GM18909 (cell line): ENCODE results near the gene FAM204A.

Source experiments
- ATAC-seq: cut with Tn5 transposase; IDR thresholded peaks from one replicate; pipeline ENCODE4 v1.9.1; 2021; ENCODE audit warnings: mild to moderate bottlenecking; ENCODE audit not compliant: unreplicated experiment, poor library complexity

FAM204A gene

DNA sequence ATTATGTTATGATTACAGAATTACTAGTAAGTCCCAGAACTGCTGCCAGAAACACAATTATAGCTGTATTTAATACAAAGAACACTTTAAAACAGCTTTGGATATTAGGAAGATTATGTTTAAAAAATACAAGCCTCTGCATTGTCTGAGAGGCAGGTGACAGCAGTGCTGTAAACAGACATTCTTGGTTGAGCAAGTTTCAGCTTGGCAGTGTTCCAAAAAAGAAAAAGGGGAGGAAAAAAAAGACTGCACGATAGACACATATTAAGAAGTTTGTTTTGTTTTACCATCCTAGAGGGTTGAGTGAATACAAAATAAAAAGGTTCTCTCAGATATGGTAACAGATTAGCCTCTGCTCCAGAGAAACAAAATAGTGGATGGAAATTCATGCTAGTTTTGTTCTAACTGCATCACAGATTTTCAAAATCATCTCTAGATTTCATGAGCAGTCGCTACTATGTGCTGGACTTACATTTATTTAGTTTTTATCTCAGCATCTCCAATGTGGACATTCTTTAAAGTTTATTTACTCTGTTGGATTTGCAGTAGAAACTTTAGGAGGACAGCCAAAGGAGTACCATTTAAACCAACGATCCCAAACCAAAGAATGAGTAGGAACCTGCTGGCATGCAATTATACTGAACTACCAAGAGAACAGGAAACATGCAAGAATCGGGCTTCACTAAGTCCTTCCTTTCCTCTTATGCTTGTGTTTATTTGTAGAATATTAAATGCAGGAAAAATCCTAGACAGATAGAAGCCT lies 9.0 kb downstream of the FAM204A start:
- no peak for ATAC-seq

- ATAC-seq: peak; percentile 80
Measured at GRCh38 chr10:118332236-118332635, 9.9 kb downstream of the FAM204A start.

DNA sequence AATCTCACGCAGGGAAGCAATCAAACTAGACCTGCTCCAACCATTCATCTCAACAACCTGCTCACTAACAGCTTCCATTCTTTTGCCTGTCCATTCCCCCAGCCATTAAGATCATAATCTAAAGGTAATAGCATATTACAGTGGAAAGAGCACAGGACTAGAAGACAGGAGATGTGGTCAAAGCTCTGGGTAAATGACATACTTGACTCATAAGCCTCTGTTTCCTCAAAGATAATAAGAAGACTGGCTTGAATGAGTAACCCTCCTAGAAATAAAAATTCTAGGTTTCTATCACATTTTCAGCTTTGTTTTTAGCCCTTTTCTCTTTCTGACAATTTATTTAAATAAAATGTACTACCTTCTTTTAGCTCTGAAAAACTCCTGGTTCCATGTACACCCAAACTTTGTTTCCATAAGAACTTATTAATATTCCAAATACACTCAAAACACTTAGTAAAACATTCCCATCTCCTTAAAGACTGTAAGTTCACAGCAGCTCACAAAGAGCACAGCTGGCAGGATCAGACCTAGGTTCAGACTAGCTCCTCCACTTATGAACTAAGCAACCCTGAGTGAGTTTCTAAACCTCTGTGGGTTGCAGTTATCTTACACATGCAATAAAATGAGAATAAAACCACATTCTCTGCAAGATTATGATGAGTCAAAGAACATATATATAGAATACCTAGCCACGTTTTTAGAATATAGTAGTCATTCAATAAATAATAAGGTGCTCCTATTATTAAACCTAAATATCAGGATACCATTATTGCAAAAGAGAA lies 11.6 kb downstream of the FAM204A start:
- no peak for ATAC-seq

- no peak for ATAC-seq
Measured at GRCh38 chr10:118324140-118324539, 18.0 kb downstream of the FAM204A start.

- ATAC-seq: no peak
Measured at GRCh38 chr10:118321724-118322575, 20.2 kb downstream of the FAM204A start.

DNA sequence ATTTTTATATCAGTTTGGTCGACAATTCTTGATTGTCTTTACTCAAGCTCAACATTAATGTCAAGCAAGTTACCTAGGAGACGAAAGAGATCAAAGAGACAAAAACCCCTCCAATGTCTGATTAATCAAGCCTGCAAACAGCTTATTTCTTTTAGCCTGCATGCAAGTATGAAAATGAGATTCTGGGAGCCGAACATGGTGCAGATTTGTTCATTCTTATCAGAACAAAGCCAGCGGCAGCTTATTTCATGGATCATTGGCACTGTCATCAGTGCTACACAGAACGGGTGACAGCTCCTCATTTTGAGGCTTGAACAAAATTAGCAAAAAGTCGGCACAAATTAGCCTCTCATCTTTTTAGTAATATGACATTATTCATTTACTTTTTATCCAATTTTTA lies 26.5 kb downstream of the FAM204A start:
- ATAC-seq: no peak

DNA sequence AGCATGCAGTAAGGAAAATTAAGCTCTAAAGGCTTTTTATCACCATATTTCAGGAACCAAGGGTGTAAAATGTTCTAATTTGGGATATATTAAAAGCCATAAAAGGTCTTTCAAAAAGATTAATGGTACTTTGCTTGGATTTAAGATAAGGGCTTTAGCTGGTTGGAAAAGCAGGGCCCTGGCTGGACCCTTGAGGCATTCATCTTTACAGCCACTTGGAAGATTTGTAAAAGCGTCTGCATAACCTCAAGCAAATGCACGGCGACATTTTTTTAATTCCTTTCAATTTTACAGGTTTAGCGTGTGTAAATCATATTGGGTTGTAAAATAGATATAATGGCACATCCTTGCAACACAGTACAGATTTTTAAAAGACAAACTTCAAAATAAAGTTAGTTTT lies 27.2 kb downstream of the FAM204A start:
- no peak for ATAC-seq

DNA sequence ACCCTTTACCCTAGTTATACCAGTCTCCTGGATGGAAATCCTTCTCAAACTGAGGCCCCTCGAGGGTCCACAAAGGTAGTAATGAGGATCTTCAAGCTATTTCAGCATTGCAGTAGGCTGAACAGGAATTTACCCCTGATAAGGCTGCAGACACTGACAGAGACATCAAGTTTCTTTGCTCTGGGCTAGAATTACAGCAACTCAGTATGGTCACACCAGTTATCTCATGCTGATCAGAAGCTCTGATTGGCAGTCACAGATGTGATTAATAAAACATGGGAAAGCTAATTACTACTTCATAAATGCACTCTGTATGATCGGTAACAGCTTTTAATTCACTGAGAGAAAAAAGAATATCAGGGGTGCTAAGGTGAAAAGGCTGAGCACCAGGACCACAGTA lies 30.6 kb downstream of the FAM204A start:
- ATAC-seq: no peak

DNA sequence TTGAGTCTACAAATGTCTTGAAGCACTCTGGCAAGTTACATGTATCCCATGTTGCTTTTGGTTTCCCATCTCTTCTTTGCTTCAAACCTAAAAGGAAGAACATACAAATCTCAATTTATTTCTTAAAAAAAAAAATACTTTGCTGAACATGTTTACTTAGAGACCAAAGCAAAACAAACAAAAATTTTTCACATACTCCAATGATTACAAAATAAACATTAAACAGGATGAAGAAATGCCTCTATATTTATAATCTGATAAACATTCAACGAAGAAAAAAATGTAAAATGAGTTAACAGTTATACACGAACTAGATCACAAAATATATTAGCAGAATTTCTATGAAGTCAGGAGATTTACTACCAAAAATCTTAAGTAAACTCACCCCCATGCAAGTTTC lies 31.3 kb downstream of the FAM204A start:
- ATAC-seq: no peak

GRCh38 chr10:118309911-118310310 lies 32.2 kb downstream of the FAM204A start:
- ATAC-seq: no peak

DNA sequence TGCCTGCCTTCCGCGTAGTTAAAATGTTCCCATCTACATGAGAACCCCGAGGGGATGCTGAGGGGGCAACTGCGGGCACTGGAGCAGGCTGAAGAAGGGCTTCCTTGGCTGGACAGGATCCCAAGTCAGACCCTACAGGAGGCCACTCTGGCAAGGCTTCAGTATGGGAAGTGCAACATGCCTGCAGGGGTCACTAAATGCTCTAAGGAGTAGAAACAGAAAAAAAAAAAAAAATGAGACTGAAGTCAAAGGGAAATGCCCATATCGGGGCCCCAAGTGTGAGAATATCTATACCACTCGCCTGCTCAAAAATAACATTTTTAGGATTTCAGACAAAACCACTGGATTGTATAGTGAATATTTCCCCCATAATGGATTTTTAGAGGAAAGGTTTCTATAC lies 33.5 kb downstream of the FAM204A start:
- no peak for ATAC-seq

- ATAC-seq: no peak
Measured at GRCh38 chr10:118307859-118308258, 34.3 kb downstream of the FAM204A start.

DNA sequence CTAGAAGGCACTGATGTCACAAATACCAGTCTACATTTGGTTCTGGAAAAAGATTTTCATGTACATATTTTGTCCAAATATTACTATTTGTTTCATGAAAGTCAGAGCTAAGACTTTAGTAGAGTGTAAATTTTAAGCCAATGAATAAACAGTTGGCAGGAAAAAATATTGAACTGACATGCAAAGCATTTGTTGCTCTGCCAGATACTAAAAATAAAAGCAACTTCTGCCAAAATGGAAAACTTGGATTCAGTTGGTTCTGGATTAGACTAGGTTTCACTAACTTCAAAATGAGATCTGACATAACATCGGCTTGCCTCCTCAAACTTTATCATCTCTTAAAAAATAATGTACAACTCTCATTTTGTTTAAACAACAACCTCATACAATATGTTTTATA lies 34.9 kb downstream of the FAM204A start:
- ATAC-seq: no peak

GRCh38 chr10:118305730-118306129 lies 36.4 kb downstream of the FAM204A start:
- ATAC-seq: no peak

DNA sequence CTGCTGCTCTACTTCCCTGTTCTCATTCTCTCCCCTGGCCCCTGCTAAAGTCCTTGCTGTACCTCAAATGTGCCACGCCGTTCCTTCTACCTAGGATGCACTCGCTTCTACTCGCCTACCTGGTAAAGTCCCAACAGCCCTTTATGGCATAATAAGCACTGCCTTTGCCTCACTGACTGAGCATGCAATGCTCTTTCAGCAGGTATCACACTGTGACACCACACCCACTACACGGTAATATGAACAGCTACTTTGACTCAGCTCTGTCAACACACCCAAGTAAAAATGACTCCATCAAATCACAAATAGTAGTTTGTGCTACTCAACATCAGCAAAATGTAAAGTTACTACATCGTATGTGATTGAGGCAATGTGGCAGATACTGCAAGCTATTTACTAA lies 37.6 kb downstream of the FAM204A start:
- ATAC-seq: no peak

DNA sequence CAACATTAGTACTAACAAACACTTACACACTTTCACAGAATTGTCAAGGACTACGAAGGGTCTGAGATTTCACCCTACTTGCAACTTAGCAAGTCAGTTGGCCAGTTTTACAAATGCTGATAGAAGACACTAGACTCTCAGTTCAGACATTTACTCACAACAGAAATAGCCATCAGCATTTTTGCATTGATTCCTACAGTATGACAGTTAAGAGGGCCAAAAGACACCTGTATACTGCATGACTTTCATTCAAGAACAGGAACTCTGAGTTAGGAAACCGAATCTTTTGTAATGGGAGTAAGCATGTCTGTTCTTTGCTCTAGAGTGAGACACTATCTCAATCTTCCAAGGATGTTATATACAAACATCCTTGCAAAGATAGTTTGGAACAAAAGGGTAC lies 40.9 kb downstream of the FAM204A start:
- ATAC-seq: no peak

DNA sequence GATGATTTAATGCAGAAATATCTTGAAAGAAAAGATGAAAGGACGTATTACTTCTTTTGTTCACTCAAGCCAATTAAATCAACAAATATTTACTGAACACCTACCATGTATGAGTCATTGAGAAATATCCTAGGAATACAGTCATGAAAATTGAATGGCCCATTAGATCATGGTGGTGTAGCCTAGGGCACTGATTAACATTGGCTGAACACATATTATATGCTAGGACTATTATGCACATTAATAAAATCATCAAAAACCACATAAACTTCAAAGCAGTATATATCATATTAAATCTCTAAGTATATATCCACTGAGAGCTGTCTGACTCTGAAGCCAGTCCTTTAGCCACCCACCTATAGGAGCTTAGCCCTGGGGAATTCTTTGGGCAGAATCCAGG lies 41.8 kb downstream of the FAM204A start:
- no peak for ATAC-seq

DNA sequence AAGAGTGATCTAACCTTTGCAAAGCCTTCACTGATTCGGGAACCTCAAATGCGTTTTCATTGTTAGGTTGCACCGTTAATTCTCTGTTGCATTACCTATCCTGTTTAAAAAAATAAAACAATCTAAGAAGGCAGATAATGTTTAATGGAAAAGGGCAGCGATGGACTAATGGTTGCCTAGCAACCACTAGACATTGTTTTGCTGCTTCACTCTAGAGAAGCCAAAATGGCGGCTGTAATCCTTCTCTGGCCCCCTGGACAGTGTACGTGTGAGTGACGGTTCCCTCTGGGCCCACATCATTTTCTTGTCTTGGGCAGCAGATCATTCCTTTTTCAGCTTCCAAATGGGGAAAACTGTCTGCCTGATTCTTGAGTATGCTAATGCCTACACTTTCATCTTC lies 43.3 kb downstream of the FAM204A start:
- no peak for ATAC-seq

DNA sequence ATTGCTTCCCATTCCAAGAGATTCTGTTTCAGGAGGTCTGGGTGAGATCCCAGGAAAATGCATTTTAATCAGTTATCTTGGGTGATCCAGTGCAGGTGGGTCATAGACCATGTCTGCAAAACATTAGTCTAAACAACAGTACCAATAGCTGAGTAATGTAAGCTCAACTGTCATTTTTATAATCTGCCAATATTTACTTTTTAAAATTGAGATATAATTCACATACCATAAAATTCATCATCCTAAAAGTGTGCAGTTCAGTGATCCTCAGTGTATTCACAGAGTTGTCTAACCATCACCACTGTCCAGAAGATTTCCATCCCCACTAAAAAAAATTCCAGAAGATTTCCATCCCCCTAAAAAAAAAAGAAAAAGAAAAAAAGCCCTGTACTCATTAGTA lies 51.0 kb downstream of the FAM204A start:
- no peak for ATAC-seq

DNA sequence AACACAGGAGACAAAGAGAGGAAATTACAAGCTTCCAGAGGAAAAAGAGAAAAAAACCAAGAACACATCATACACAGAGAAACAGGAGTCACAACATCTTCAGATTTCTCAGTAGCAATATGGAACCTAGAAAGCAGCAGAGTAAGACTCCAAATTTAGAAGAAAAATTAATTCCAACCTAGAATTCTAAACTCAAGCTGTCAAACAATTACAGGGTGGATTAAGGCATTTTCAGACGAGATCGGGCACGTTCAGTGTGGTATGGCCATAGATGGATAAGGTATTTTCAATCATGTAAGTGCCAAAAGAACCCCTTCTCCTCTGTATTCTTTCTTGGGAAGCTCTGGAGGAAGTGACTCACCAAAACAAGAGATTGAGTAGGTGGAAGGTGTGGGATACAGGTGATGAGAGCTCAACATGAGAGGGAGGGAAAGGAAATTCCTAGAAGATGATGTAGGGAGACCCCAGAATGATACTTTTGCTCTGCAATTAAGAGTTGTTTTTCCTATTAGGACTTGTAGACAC lies 51.6 kb downstream of the FAM204A start:
- ATAC-seq: no peak
